Measurements from ENCODE around the gene PTPRM.

Gene PTPRM

GRCh38 chr18:8196238-8196637 is 629.1 kb downstream of the PTPRM start:
- FAIRE-seq, result no peak

- no peak for FAIRE-seq
Measured at GRCh38 chr18:8197499-8197898, 630.4 kb downstream of the PTPRM start.

DNA sequence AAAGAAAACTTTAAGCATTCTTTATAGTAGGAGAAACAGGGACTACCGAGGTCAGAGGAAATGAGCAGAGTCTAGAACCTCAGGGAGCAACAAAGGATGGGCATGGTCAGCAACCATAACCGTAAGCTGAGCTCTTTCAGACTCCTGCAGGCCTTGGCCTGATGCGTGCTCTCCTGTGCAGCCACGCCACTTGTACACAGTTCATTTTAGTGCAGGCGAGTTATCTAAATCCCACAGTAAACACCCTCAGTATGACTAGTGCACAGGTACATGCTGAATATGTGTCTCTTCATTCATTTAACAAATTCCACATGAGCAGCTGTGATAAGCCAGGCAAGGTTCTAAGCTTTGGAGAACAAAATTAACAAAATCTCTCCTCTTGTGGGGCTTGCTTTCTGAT is 640.9 kb downstream of the PTPRM start:
- no peak for FAIRE-seq

GRCh38 chr18:8208716-8209115 is 641.6 kb downstream of the PTPRM start:
- no peak for FAIRE-seq

DNA sequence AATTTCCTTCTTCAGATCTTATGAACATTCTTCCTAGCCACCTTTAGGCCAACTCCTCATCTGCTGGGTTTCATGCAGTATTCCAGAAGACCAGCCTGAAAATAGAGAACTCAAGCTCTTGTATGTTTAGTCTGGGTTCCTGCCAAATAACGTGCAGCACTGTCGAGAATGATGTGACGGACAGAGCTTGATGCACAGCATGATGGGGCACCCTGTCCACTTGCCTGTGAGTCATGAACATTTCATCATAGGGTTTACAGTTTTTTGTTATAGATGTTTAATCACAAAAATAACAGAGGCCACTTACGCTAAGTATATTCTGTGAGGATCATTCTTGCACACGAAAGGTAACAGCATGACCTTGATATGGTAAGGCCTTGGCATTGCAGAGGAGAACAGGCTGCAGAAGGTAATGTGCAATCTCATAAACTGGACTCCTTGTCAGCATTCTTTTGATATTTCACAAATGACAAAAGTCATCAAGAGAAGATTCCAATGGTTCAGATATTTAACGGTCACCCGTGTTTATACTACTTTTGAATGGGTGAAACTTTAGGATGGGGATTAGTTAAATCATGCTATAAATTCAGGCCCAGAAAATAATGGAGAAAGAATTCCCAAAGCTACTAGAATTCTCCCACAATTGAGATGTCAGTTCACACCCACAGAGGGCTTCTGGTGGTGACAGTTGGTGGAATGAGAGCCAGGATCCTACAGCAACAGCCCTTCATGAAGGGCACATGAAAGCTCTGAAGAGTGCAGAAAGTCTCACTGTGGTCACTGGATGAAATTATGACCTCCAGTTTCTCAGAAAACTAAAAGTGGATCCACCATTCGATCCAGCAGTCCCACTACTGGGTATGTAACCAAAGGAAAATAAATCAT is 646.0 kb downstream of the PTPRM start:
- FAIRE-seq, result no peak

GRCh38 chr18:8215741-8216140 is 648.6 kb downstream of the PTPRM start:
- FAIRE-seq, result no peak

DNA sequence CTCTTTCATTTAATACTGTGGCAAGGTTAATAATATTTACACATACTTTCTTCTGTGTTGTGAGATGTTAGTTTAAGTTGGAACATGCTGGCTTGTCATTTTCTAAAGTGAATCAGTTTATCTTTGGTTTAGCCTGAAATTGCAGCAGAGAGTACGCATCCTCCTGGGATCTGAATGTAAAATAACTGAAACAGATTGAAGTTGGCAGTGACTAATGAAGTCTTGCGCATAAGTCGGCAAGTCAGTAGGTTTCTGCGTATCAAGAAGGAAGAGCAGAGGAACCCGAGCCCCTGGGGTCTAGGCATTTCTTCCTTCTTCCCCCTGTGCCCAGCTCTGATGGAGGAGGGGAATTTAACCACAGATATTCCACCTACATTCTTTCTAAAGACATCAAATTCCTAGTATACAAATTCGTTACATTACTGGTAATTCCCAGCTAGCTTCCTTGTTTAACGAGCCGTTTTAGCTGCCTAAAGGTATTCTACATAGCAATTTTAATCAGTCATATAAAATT is 650.0 kb downstream of the PTPRM start:
- FAIRE-seq, result no peak

- FAIRE-seq, result no peak
Measured at GRCh38 chr18:8218197-8218596, 651.1 kb downstream of the PTPRM start.

- FAIRE-seq, result no peak
Measured at GRCh38 chr18:8221452-8221851, 654.3 kb downstream of the PTPRM start.

GRCh38 chr18:8224576-8224975 is 657.5 kb downstream of the PTPRM start:
- FAIRE-seq, result no peak

DNA sequence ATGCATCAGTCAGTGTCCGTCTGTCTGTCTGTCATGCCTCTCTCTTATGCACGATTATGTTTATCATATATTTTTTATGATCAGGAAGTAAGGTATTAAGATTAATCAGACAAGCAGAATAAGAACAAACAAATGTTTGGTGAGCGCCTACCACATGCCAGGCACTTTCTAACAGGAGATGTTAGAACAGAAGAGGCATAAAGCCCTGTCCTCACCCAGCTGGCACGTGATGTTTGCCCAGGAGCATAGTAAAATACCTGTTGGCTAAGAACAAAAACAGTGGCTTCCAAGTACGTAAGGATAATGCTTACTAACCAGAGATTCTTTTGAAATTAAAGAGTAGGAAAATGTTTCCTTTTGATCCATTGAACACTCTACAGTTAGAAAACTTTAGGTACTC is 661.9 kb downstream of the PTPRM start:
- FAIRE-seq, result no peak

GRCh38 chr18:8229787-8230186 is 662.7 kb downstream of the PTPRM start:
- FAIRE-seq, result no peak

DNA sequence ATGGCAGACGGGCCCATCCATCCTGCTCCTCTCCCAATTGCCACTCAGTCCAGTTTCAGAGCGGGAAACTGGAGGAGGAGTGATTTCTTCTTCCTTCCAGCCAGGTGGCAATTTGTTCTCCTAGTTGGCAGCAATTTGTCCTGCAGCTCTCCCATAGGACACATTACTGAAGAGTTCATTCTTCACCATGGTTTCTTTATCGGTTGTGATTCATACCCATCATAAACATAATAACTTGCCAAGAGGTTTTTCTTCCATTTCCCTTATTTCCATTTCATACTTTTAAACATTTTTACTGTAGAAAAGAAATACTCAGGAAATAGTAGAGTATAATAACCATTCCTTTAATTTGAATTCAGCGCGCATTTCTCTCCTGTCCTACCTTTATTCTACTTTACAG is 664.2 kb downstream of the PTPRM start:
- FAIRE-seq, result no peak

DNA sequence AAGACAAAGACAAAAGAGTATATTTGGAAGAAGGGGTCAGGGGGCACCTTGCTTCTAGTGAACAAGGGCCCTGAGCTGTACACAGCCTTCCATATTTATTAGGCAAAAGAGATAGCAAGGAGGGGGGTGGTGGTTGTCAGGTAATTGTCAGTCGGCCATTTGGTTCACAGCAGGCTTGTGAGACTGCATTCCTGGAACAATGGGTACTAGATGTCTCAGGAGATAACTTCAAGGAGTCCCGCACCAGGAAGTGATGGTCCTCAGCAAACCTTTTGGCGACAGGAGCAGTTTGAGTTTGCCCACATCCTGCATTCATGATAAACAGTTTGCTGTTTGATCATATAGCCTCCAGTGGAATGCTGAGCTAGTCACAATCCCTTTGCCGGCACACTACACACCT is 665.7 kb downstream of the PTPRM start:
- no peak for FAIRE-seq

DNA sequence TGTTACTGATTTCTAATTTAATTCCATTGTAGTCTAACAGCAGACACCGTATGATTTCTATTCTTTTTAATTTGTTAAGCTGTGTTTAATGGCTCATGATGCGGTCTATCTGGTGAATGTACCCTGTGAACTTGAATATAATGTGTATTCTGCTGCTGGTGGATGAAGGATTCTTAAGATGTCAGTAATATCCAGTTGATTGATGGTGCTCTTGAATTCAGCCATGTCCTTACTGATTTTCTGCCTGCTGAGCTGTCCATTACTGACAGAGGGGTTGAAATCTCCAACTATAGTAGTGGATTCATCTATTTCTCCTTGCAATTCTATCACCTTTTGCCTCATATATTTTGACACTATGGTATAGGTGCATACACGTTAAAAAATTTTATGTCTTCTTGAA is 668.8 kb downstream of the PTPRM start:
- FAIRE-seq, result no peak

- FAIRE-seq, result no peak
Measured at GRCh38 chr18:8238507-8238906, 671.4 kb downstream of the PTPRM start.

GRCh38 chr18:8241731-8242130 is 674.6 kb downstream of the PTPRM start:
- FAIRE-seq, result no peak

DNA sequence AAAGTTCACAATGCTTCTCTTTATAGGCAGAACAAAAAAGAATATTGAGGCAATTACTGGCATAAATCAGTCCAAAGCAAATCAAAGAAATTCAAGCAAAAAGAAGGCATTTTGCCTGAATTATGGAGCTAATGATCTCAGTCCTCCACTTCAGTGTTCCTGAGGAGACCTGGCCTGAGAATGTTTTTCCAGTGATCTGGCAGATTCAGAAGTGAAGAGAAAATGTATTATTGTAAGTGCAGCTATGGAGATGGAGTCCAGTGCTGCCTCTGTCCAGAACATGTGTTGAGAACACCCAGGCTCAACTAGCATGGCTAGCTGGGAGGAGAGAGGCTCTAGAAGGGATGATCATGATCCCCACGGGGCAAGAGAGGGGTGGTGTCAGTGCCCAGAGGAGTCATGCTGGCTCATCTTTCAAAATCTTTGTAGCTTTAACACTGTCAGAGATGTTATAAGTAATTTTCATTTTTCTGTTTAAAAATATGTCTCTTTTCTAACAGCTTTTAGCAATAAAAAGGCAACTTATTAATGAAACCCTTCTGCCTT is 675.1 kb downstream of the PTPRM start:
- no peak for FAIRE-seq

GRCh38 chr18:8247700-8248099 is 680.6 kb downstream of the PTPRM start:
- no peak for FAIRE-seq

DNA sequence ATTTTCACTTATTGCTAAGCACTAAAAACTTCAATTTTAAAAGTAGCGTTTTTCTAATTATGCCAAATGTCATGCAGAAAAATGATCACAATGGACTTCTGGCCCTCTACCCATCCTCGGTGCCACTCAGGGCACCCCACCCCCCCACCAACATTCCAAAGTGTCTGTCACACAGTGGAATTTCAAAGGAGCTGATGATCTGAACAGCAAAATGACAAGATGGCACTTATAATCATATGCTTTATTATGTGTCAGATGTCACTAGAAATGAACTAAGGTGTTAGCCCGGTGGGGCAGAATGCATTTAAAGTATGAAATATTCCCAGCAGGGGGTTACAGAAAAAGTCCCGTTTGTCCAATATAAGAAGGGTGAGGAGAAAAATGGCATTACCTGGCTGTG is 681.5 kb downstream of the PTPRM start:
- FAIRE-seq, result no peak

DNA sequence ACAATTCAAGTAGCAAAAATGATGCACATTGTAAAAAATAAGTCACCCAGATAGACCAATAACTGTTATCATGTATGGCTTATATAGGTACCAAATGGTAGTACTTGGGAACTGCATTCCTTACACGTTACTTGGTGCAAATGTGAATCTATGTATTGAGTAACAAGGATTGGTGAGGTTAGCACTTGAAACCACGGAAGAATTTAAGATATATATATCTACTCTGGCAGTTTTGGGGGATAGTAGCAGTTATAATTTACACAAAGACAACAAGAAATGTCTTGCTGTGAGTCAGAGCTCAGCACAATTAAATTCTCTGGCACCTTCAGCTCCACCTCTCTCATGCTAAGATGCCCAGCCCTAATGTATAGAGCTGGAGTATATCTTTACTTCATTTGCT is 682.7 kb downstream of the PTPRM start:
- FAIRE-seq, result no peak

DNA sequence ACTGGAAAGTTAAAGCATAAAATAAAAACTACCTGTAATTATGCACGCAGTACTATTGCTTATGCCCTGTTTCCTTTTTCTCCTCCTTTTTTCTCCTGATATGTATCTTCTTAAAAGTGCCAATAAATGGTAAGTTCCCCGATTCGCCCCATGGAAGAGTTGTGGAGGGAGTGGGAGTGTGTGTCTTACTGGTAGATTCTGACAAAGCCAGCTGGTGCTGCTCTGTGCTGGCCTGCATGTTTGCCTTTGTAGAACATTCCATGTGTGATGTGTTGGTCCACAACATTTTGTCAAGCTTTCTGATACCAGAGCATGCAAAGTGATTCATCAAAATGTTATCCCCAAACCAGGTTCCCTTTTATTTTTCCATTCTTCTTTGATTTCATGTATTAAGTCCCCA is 685.3 kb downstream of the PTPRM start:
- no peak for FAIRE-seq

GRCh38 chr18:8253944-8254343 is 686.8 kb downstream of the PTPRM start:
- no peak for FAIRE-seq

DNA sequence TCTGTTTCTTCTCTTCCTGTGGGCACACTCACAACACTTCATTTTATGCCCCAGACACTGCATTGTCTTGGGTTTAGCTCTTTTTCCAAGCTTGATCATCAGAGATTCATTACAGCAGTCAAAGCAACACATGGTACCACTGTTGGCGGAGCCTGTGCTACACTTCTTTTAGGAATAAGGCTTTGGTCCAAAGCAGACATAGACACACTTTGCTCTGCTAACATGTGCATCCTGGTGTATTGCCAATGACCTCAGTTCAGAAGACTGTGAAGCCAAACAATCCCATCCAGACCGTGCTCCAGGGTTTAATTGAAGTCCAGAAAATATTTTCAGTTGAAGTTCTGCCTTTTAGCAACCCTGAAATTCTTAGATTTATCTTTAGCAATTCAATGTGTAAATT is 687.5 kb downstream of the PTPRM start:
- FAIRE-seq, result no peak
